ENCODE data around the gene ESR1.

Gene ESR1

DNA sequence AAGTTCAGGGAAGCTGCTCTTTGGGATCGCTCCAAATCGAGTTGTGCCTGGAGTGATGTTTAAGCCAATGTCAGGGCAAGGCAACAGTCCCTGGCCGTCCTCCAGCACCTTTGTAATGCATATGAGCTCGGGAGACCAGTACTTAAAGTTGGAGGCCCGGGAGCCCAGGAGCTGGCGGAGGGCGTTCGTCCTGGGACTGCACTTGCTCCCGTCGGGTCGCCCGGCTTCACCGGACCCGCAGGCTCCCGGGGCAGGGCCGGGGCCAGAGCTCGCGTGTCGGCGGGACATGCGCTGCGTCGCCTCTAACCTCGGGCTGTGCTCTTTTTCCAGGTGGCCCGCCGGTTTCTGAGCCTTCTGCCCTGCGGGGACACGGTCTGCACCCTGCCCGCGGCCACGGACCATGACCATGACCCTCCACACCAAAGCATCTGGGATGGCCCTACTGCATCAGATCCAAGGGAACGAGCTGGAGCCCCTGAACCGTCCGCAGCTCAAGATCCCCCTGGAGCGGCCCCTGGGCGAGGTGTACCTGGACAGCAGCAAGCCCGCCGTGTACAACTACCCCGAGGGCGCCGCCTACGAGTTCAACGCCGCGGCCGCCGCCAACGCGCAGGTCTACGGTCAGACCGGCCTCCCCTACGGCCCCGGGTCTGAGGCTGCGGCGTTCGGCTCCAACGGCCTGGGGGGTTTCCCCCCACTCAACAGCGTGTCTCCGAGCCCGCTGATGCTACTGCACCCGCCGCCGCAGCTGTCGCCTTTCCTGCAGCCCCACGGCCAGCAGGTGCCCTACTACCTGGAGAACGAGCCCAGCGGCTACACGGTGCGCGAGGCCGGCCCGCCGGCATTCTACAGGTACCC, at the start of gene ESR1:
Gene ESR1, plus strand, starts transcription at position 170 of the 858 bp plus-strand sequence. Its CDS starts 231 bp downstream, at position 401.
- peak; percentile 2 for DNase-seq (ENCODE audit: low read depth)

GRCh38 chr6:151760486-151760885, 47.0 kb upstream of the ESR1 start:
- DNase-seq (ENCODE audit: low read depth) = no peak

GRCh38 chr6:151761851-151762250, 45.6 kb upstream of the ESR1 start:
- no peak for DNase-seq (ENCODE audit: low read depth)

GRCh38 chr6:151762817-151763216, 44.7 kb upstream of the ESR1 start:
- no peak for DNase-seq (ENCODE audit: low read depth)

- DNase-seq (ENCODE audit: low read depth) = no peak
Measured at GRCh38 chr6:151763303-151763702, 44.2 kb upstream of the ESR1 start.

GRCh38 chr6:151763938-151764680, 43.4 kb upstream of the ESR1 start:
- peak; percentile 41 for DNase-seq (ENCODE audit: low read depth)

- peak; percentile 78 for DNase-seq (ENCODE audit: low read depth)
Measured at GRCh38 chr6:151765444-151765886, 42.0 kb upstream of the ESR1 start.

- no peak for DNase-seq (ENCODE audit: low read depth)
Measured at GRCh38 chr6:151772446-151772845, 35.0 kb upstream of the ESR1 start.

DNA sequence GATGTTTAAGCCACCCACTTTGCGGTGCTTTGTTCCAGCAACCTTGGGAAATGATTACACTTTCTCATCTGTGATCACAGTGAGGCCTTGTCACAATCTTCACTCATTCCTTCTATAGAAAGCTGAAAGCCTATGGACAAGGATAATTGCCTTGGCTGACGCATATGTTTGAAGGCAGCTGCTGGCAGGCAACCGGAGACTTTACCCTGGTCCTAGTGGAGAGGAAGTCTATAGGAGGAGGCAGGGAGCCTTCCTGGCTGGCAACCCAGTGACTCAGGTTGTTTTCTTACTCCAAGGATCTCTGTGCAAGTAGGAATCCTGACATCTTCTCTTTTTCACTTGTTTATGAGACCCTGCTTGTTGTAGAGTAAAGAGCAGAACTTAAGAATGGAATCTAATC, 34.1 kb upstream of the ESR1 start:
- no peak for DNase-seq (ENCODE audit: low read depth)

DNA sequence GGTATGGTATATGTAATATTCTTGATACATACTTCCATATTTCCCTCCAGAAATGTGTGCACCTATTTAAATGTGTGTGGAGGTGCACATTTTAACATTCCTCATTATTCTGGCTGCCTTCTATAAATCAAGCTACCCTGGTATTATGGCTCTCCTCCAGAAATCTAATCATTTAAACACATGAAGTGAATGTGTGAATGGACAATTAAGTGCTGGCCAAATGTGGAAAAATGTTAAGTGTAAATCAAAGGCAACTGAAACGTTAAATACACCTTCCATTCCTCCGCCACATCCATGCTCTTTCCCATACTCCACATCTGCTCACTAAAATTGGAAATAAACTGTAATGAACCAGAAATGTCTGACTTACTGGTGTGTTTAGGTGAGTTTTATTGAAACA, 24.9 kb upstream of the ESR1 start:
- no peak for DNase-seq (ENCODE audit: low read depth)

- no peak for DNase-seq (ENCODE audit: low read depth)
Measured at GRCh38 chr6:151783692-151784091, 23.8 kb upstream of the ESR1 start.

- DNase-seq (ENCODE audit: low read depth) = no peak
Measured at GRCh38 chr6:151784441-151785214, 22.9 kb upstream of the ESR1 start.

DNA sequence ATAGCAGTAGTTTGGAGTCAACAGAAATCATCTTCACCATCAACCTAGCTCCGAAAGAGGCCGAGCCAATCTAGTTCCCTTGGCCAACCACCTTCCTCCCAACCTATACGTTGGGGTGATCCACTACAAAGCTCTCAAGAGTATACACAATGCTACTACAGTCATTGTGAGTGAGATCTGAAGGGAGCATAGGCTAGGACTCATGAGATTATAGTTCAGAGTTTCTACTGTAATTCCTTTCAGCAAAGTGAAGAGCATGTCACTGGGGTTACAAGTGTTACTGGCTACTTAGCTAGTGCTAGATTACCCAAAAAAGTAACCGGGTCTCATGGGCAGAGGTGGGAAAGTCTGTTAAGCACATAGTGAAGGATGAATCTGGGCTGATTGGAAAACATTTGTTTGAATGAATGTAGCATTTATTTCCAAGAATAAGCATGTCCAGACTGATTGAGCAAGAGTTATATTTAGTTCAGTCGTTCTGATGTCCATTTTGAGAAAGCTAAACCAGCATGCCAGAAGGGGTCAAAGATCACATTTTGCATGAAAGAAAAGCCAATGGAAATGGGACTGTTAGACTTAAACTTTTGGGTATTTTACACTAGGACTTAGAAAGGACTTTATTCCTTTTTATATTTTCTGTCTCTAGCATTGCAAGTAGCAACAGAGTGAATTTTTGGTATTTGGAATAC, 10.5 kb upstream of the ESR1 start:
- no peak for DNase-seq (ENCODE audit: low read depth)

DNA sequence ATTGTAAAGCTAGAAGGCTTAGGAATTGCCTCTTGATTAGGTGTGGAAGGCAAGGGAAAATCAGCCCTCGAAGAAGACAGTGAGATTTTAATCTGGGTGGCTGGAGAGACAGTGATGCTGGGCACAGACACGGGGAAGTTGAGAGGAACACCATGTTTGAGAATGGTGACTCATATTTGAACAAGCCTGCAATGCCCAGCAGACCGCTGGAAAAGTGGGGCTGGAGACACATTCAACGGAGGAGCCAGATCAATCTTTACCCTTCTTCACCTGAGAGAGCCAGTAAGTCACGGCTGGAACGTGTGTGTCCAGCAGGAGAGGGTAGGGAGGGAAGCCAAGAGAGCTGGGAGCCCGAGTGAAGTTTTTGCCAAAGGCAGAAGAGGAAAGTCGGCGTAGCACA, 3.7 kb upstream of the ESR1 start:
- DNase-seq (ENCODE audit: low read depth) = no peak

GRCh38 chr6:151804585-151805285, 2.7 kb upstream of the ESR1 start:
- DNase-seq (ENCODE audit: low read depth) = no peak

DNA sequence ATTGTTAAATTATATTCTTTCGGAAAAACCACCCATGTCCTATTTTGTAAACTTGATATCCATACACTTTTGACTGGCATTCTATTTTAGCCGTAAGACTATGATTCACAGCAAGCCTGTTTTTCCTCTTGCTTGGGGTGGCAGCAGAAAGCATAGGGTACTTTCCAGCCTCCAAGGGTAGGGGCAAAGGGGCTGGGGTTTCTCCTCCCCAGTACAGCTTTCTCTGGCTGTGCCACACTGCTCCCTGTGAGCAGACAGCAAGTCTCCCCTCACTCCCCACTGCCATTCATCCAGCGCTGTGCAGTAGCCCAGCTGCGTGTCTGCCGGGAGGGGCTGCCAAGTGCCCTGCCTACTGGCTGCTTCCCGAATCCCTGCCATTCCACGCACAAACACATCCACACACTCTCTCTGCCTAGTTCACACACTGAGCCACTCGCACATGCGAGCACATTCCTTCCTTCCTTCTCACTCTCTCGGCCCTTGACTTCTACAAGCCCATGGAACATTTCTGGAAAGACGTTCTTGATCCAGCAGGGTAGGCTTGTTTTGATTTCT, 2.1 kb upstream of the ESR1 start:
- DNase-seq (ENCODE audit: low read depth) = no peak

GRCh38 chr6:151806757-151807512, 547 bp upstream of the ESR1 start:
- DNase-seq (ENCODE audit: low read depth) = no peak

DNA sequence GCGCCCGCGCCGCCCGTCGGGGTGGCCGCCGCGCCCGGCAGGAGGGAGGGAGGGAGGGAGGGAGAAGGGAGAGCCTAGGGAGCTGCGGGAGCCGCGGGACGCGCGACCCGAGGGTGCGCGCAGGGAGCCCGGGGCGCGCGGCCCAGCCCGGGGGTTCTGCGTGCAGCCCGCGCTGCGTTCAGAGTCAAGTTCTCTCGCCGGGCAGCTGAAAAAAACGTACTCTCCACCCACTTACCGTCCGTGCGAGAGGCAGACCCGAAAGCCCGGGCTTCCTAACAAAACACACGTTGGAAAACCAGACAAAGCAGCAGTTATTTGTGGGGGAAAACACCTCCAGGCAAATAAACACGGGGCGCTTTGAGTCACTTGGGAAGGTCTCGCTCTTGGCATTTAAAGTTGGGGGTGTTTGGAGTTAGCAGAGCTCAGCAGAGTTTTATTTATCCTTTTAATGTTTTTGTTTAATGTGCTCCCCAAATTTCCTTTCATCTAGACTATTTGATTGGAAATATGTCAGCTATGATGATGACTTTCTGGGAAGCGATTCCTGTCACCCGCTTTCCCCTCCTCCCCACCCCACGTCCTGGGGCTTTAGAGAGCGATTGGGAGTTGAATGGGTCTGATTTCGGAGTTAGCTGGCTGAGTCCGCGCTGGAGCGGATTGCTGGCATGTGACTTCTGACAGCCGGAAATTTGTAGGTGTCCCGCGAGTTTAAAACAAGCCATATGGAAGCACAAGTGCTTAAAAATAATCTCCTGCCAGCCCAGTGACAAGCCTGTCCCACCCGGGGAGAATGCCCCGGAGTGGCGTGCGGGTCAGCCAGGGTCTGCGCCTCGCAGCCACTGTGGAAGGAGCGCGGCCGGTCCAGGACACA, 1.1 kb downstream of the ESR1 start:
- DNase-seq (ENCODE audit: low read depth) = no peak

- DNase-seq (ENCODE audit: low read depth) = no peak
Measured at GRCh38 chr6:151811081-151811480, 3.6 kb downstream of the ESR1 start.

All from fibroblast of the conjunctiva (primary cell).